ENCODE results near the gene CFAP52. TPM values are rescaled to one million over a fixed set of nuclear protein-coding genes. Genes with fewer than 3 reads are reported as not detected.
"Not testable (repeated sequence)": the region's sequence is repeated elsewhere in the genome, so short reads cannot be mapped to it uniquely, and the experiment has no call there.

Gene CFAP52
- total RNA-seq, 1 donor from 2014 or later = not detected

DNA sequence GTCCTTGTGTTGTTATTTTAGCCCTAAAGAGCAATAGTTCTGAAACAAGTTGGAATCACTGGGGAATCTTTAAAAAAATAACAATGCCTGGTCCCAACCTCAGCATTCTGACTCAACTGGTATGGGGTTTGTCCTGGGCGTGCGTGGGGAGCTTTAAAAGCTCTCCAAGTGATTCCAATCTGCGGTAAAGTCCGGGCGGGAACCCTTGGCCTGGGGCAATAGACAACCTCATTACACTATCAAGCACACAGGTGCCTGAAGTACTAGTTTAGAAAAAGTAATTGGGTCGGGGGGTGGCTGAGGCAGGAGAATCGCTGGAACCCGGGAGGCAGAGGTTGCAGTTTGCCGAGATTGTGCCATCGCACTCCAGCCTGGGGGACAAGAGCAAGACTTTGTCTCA is 5.2 kb upstream of the CFAP52 start:
- DNase-seq (ENCODE audit: low spot score) = no peak

DNA sequence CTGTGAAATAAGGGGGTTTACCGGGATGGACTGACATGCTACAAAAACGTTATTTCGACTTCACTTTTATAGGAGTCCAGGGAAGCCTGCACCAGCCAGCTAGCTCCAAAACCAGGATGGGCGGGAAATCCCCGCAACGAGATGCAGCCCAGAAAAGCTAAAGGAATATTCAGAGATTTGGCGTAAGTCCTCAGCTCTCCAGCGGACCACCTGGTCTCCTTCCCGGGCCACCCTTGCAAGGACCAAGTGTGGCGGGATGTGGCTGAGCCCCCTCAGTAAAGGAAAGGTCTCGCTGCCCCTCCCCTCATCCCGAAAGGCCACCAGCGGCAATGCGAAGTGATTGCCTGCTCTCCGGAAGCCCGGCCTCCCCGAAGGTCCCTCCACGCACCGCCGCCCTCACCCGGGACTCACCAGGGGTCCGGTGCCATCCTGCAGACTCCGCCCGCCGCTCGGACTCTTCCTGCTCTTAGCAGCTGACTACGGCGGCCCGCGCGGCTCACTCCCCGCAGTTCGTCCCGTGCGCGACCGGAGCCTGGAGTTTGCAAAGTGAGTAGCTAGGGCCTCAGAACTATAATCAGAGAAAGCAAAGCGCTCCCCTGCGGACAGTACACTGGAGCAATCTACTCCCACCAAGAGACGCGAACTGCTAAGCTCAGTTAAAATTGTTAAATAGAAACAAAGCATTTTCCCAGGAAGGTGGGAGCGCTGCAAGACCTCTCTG is 901 bp upstream of the CFAP52 start, which contains the start of gene STX8:
Gene STX8, minus strand, starts transcription at position 440 of the 721 bp plus-strand sequence. Its CDS starts 12 bp downstream, at position 428.
- peak; percentile 92 for DNase-seq (ENCODE audit: low spot score)

DNA sequence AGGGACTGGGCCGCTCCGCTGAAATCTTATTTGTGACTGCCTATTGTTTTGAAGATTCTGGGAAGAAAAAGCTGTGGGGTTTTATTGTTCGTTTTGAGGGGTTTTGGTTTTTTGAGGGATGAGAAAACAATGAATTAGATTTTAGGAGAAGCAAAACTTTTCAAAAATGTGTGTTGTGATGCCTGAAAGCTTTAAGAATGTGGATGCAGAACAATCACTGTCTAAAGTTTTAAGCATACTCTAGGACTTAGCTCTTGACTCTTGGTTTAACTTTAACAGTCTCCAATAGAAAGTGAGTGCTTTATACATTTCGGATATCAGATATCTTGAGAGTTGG is 899 bp downstream of the CFAP52 start:
- no peak for DNase-seq (ENCODE audit: low spot score)

DNA sequence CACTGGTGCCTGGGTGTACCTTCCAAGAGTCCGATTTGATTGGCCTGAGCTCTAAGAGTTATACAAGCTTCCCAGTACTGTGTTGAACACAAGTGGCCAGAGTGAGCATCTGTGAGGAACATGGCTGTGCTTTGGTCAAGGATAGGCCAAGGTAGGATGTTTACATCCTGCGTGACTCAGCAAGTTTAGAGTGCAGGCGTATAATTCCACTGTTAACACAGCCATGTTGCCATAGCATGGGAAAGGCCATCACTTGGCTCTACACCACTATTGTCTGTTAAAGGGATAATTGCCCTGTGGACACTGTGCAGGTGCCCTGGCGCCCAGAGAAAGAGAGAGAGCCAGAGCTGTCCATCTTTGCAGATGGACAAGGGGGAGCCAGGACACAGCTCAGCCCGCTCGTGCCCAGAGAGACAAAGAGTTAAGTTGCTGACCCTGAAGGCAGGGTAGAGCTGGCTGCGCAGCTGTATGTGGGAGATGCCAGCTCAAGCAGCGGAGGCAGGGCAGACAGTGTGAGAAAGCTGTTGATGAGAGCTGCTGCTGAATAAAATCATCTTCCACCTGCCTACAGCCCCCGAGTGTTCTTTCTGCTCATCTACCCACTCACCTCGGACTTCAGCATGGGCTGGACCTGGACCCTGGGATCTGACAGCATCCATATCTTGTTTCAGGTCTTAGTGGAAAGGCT is 11.7 kb downstream of the CFAP52 start:
- DNase-seq (ENCODE audit: low spot score) = no peak

DNA sequence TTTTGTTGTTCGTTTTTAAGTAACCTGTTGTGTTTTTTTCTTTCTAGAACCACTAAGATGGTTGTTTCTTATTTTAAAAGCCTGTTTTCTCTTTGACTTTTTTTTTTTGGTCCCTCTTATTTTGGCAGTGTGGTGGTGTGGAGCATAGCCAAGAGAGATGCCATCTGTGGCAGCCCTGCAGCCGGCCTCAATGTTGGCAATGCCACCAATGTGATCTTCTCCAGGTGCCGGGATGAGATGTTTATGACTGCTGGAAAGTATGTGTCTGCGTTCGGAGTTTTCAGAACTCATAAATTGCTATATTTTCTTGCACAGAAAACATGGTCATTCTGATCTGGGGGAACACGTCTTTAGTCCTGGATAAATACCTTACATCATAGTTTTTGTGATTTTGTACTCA is 17.6 kb downstream of the CFAP52 start:
- no peak for DNase-seq (ENCODE audit: low spot score)

DNA sequence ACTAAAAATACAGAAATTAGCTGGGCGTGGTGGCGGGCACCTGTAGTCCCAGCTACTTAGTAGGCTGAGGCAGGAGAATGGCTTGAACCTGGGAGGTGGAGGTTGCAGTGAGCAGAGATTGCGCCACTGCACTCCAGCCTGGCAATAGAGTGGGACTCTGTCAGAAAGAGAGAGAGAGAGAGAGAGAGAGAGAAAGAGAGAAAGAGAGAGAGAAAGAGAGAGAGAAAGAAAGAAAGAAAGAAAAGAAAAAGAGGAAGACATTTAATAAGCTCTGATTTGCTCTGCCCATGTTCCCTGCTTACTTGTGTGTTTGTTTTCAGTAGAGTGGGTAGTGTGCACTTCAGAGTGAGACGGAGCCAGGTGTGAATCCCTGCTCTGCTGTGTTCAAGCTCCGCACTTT is 21.2 kb downstream of the CFAP52 start:
- DNase-seq (ENCODE audit: low spot score) = not testable (repeated sequence)

DNA sequence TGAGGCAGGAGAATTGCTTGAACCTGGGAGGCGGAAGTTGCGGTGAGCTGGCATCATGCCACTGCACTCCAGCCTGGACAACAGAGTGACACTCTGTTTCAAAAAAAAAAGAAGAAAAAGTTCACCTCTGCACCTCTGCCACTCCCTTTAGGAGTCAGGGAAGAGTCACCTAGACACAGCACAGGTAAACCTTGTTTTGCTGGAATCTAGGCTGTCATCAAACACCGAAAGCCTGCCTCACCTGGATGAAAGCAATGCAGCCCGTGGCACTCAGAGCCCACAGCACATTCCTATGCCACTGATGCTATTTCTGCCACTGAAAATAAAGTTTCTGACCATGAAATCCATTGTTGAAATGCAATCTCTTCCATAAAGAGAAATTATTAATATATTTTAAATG is 22.2 kb downstream of the CFAP52 start:
- DNase-seq (ENCODE audit: low spot score) = no peak

DNA sequence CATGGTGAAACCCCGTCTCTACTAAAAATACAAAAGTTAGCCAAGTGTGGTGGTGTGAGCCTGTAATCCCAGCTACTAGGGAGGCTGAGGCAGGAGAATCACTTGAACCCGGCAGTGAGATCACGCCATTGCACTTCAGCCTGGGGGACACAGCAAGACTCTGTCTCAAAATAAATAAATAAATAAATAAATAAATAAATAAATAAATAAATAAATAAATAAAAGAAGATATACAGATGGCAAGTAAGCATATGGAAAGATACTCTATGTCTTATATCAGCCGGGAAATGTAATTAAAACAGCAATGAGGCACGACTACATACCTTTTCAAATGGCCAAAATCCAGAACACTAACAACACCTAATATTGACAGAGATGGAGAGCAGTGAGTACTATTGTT is 28.1 kb downstream of the CFAP52 start:
- not testable (repeated sequence) for DNase-seq (ENCODE audit: low spot score)

DNA sequence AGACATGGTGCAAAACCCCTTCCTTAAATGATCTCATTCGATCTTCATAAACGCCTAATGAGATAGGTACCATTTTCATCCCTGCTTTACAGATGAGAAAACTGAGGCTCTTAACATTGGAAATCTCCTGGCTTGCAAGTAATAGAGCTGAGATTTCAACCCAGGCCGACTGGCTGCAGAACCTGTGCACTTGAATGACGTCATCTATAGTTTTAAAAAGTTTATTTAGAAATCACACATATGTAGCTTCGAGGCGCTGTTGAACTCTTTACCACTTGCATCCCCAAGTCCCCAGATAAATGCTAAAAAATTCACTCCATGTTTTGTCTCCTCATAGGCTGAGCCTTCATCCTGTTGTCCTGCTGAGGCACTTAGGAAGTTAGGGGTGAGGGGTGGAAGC is 30.0 kb downstream of the CFAP52 start:
- no peak for DNase-seq (ENCODE audit: low spot score)

DNA sequence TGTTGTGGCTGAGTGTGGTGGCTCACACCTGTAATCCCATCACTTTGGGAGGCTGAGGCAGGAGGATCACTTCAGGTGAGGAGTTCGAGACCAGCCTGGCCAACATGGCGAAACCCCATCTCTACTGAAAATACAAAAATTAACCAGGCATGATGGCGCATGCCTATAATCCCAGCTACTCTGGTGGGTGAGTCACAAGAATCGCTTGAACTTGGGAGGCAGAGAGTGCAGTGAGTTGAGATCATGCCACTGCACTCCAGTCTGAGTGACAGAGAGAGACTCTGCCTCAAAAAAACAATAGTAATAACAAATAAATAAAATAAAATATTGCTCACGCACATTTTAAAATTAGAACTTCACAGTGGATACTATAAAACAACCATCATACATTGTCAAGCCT is 30.6 kb downstream of the CFAP52 start:
- not testable (repeated sequence) for DNase-seq (ENCODE audit: low spot score)

DNA sequence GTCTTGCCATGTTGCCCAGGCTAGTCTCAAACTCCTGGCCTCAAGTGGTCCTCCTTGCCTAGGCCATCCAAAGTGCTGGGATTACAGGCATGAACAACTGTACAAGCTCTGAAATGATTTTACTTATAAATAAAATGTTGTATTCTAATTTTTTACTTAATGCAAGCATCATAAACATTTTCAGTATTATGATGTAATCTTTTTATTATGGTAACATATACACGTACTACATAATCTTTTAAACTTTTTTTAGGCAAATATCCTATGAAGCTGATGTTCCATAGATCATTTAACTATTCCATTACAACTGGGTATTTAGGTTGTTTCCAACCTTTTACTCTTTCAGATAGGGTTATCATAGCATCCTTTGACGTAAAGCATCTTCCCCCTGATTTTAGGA is 35.1 kb downstream of the CFAP52 start:
- DNase-seq (ENCODE audit: low spot score) = no peak

DNA sequence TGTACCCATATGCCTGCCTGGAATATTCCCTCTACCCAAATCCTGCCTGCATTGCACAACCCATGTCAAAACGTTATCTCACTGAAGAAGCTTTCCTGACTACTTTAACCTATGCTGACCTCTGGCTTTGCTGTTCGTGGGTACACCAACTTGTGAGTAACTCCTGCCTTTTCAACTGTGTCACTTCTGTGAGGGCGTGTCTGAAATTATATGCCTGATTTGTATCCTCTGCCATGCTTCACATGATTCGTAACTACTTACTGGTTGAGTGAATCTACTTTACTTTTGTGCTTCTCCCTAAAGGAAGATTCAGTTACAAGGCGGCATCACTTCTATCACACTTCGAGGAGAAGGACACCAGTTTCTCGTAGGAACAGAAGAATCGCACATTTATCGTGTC is 35.6 kb downstream of the CFAP52 start:
- no peak for DNase-seq (ENCODE audit: low spot score)

DNA sequence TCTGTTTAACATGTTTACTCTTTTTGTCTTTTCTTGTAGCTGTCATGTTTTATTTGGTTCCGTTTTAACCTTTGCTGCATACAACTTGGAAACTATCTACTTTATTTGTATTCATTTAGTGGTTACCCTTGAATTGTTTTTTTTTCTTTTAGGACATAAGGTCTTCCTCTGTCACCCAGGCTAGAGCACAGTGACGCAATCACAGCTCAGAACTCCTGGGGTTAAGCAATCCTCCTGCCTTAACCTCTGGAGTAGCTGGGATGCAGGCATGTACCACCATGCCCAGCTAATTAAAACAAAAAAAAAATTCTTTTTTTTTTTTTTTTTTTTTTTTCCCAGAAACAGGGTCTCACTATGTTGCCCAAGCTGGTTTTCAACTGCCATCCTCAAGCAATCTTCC is 39.0 kb downstream of the CFAP52 start:
- no peak for DNase-seq (ENCODE audit: low spot score)

DNA sequence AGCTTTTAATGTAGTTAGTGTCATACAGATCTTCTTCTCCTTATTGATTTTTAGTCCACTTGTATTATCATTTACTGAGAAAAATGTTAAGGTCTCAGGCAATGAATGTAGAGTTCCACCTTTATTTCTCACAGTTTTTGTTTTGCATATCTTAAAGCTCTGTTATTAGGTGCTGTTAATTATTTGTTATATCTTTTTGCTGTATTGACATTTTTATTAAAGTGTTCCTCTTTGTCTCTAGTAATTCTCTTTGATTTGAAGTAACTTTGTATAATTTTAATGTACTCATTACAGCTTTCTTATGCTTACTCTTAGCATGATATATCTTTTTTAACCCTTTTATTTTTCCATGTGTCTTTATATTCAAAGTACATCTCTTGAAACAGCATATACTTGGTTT is 46.5 kb downstream of the CFAP52 start:
- no peak for DNase-seq (ENCODE audit: low spot score)

DNA sequence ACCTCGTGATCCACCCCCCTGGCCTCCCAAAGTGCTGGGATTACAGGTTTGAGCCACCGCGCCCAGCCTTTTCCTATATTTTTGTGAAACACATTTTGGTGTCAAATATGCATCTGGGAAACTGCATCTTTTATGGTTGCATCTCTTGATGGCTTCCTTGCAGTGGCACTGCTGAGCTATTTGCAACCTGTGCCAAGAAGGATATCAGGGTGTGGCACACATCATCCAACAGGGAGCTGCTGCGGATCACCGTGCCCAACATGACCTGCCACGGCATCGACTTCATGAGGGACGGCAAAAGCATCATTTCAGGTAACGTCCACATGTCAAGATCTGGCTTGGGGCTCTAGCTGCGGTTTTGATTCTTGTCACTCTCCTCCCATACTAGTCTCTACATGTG is 52.1 kb downstream of the CFAP52 start:
- DNase-seq (ENCODE audit: low spot score) = peak; percentile 20

DNA sequence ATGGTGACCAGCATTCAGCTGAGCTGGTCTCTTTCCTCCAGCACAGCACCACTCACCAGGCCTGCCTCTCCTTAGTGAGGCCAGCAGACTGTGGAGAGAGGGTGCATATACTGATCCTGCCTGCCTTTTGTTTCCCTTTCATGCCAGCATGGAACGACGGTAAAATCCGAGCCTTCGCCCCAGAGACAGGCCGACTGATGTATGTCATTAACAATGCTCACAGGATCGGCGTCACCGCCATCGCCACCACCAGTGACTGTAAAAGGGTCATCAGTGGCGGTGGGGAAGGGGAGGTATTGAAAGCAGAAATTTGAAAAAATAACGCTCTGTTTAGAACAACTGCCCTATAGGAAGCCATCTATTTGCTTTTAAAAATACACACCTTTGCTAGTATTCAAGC is 56.3 kb downstream of the CFAP52 start:
- no peak for DNase-seq (ENCODE audit: low spot score)

DNA sequence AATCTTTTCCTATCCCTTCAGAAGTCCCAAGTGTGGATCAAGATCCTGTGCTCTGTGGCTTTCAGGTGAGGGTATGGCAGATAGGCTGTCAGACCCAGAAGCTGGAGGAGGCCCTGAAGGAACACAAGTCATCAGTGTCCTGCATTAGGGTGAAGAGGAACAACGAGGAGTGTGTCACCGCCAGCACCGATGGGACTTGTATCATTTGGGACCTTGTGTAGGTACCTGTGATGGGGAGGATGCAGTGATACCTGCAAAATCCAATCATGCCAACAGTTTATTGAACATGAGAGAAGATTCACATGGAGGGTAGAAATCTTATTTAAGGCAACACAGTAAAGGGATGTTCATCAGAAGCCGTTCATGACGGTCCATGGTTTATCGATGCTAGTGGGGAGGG is 58.9 kb downstream of the CFAP52 start:
- DNase-seq (ENCODE audit: low spot score) = no peak

DNA sequence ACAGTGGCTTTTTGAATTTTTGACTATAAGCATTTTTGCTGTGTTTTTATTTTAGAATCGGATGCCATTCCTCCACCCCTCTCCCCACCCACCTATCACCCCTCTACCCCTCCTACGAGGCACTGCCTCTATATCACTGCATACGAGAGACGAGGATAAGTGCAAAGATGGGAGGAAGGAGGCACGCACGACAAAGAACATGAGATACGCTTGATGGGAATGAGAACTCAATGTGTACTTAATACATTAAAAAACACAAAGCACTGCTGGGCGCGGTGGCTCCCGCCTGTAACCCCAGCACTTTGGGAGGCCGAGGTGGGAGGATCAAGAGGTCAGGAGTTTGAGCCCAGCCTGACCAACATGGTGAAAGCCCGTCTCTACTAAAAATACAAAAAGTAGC is 60.1 kb downstream of the CFAP52 start:
- DNase-seq (ENCODE audit: low spot score) = no peak

DNA sequence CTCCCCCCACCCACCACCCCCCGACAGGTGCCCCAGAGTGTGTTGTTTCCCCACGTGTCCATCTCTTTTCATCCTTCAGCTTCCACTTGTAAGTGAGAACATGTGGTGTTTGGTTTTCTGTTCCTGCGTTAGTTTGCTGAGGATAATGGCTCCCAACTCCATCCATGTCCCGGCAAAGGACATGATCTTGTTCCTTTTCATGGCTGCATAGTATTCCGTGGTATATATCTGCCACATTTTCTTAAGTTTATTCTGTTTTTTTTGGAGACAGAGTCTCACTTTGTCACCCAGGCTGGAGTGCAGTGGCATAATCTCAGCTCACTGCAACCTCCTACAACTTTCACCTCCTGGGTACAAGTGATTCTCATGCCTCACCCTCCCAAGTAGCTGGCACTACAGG is 63.9 kb downstream of the CFAP52 start:
- DNase-seq (ENCODE audit: low spot score) = not testable (repeated sequence)

DNA sequence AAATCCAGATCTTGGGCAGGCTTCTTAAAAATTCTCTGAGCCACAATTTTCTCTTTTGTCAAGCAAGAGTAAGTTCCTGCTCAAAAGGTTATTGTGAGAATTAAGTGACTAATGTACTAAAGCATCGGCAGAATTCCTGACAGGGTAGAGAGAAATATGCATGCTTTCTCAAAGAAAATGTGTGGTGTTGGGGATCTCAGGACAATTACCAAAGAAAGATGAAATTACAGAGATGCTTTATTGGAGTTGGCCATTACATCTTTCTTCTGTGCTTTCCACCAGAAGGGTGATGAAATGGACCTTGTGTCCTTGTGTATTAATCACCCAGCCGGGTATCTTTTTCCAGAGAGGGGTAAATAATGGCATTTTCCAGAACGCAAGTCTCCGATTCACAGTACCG is 67.2 kb downstream of the CFAP52 start:
- DNase-seq (ENCODE audit: low spot score) = no peak

DNA sequence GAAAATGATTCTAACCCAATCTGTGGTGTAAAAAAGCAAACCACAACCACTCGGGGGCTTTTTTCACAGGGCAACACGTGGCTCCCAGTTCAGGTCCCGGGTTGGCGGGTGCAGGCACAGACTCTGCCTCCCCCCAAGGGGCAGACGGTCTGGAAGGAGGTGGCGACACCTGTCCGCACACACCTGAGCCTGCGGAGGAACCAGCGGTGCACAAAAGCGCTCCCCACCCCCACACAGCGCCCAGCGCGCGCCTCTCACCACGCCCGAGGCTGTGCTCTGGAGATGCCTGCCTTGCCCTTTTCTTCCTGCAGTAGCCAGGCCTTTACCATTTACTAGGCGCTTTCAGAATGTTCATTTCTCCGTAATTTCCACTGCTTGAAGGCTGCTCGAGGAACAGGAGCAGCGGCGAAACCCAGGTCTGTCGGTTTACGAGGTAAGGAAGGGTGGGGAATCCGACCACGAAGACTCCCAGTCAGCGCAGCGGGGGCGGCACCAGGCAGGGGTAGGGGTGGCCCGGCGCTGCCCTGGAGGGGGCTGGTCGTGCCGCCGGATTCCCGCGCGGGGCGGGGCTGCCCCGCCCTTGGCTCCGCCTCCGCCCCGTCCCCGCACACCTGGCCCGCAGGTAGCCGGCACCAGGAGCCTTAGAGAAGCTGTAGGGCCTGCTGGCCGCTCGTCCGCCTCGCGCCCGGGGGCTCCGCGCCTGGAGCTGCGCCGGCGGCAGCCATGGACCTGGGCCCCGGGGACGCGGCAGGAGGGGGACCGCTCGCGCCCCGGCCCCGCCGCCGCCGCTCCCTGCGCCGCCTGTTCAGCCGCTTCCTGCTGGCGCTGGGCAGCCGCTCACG is 68.7 kb downstream of the CFAP52 start, which contains the start of gene USP43:
Gene USP43, plus strand, starts transcription at position 608 of the 842 bp plus-strand sequence. Its CDS starts 116 bp downstream, at position 724.
- DNase-seq (ENCODE audit: low spot score) = peak; percentile 38

DNA sequence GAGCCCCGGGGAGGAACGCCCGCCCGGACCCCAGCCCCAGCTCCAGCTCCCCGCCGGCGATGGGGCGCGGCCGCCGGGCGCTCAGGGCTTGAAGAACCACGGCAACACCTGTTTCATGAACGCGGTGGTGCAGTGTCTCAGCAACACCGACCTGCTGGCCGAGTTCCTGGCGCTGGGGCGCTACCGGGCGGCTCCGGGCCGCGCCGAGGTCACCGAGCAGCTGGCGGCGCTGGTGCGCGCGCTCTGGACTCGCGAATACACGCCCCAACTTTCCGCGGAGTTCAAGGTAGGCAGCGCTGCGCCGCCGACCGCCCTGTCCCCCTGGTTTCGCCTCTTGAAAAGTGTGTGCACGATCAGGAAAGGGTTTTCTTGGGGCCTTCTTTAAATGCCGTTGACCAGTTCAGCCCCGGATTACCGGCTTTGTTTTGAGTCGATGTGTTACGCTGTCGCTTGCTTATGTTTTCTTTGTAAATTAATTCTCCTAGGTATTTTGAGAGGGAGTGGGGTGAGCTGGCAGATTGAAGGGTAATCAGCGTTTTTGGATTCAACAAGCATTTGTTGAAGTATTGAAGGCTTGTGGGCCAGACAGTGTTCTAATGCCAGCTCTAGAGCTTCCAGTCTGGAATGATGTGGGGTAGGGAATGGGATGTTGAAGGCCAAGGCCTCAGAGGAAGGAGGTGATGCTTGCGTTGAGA is 69.6 kb downstream of the CFAP52 start:
- peak; percentile 54 for DNase-seq (ENCODE audit: low spot score)

All from mucosa of gallbladder (tissue), 1 donor.